Measurements from ENCODE around the gene PKN3.

DNA sequence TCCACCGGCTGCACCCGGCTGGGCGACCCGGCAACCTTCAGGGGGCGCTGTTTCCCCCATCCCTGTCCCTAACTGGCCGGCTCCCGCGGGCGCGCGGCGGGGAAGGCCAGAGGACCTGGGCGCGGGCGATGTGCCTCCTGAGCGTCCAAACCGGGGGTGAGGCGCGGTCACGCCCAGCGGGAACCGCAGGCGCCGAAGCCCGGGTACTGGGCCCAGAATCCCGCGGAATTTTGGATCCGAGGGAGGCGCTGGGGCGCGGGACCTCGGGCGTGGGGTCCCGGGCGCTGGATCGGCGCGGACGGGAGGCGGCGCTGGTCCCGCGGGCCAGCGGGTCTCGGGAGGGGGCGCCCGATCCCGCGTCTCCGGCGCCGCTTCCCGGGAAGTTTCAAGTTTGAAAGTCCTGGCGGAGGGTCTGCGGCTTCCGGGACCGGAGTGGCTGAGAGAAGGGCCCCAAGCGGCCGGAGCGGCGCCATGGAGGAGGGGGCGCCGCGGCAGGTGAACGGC lies at the start of gene PKN3:
- TF ChIP-seq, protein P1, sequence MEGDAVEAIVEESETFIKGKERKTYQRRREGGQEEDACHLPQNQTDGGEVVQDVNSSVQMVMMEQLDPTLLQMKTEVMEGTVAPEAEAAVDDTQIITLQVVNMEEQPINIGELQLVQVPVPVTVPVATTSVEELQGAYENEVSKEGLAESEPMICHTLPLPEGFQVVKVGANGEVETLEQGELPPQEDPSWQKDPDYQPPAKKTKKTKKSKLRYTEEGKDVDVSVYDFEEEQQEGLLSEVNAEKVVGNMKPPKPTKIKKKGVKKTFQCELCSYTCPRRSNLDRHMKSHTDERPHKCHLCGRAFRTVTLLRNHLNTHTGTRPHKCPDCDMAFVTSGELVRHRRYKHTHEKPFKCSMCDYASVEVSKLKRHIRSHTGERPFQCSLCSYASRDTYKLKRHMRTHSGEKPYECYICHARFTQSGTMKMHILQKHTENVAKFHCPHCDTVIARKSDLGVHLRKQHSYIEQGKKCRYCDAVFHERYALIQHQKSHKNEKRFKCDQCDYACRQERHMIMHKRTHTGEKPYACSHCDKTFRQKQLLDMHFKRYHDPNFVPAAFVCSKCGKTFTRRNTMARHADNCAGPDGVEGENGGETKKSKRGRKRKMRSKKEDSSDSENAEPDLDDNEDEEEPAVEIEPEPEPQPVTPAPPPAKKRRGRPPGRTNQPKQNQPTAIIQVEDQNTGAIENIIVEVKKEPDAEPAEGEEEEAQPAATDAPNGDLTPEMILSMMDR (conservative IDR thresholded peaks at IDR 0.05; ENCODE audit: low read length), result peak; percentile 64
- no peak for TF ChIP-seq EZH2phosphoT487 (IDR thresholded peaks at IDR 0.05; ENCODE audit: borderline replicate concordance)
